Measurements from ENCODE around the gene TRIM71.

Gene TRIM71

DNA sequence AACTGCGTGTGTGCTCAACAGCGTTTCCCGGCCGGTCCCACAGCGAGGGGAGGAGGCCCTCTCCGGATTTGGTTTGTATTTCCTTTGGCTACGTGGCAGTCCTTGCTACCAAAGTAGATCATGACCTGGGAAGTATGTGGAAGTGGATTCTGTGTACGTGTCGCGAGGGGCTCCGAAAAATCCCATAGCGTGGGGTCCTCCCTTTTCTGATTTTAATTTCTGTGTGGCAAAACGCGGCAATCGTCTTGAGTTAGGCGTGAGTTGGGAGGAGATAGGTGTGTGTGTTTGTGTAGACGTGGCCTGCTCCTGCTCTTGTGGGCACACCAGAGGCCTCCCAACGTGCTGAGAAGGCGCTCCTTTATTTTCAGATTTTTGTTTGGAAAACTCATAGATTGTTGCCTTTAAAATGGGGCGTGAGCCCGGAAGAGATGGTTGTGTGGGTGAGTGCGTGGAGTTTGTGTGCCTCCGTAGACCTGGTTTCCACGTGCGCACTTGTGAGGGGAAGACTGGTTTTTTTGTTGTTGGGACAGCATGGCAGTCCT, 1.2 kb downstream of the TRIM71 start:
- Histone ChIP-seq H3K79me2 (ENCODE audit: insufficient read depth, low read length) (0 out of 2 replicates have a peak, but pooled peaks cover 2% of the 10 kb centered on the region), H2AFZ (ENCODE audit: low read depth, low read length) (no peak overlapping the region), H3K4me2 (ENCODE audit: insufficient read depth, low read length) (peak overlapping the region; percentile 31; the same call in 1 of the 2 replicates), H3K27ac (ENCODE audit: low read length) (no peak overlapping the region), H3K4me1 (ENCODE audit: insufficient read depth, low read length) (peaks cover 35% of the 10 kb centered on the region), H3K9ac (ENCODE audit: low read depth, low read length) (no peak overlapping the region), H3K36me3 (ENCODE audit: insufficient read depth, low read length) (no peaks in the 10 kb centered on the region), H4K20me1 (ENCODE audit: insufficient read depth, low read length) (no peaks in the 10 kb centered on the region), H3K27me3 (ENCODE audit: insufficient read depth, low read length, poor library complexity) (peaks cover 6% of the 10 kb centered on the region), H3K4me3 (ENCODE audit: low read depth in 1 of 2, low read length in 2 of 2) (0 out of 4 replicates have a peak overlapping the region, but pooled peaks of 1 of the 2 experiments have one; percentile 26), H3K9me3 (ENCODE audit: insufficient read depth, low read length, severe bottlenecking) (no peaks in the 10 kb centered on the region)
- TF ChIP-seq, protein P1, sequence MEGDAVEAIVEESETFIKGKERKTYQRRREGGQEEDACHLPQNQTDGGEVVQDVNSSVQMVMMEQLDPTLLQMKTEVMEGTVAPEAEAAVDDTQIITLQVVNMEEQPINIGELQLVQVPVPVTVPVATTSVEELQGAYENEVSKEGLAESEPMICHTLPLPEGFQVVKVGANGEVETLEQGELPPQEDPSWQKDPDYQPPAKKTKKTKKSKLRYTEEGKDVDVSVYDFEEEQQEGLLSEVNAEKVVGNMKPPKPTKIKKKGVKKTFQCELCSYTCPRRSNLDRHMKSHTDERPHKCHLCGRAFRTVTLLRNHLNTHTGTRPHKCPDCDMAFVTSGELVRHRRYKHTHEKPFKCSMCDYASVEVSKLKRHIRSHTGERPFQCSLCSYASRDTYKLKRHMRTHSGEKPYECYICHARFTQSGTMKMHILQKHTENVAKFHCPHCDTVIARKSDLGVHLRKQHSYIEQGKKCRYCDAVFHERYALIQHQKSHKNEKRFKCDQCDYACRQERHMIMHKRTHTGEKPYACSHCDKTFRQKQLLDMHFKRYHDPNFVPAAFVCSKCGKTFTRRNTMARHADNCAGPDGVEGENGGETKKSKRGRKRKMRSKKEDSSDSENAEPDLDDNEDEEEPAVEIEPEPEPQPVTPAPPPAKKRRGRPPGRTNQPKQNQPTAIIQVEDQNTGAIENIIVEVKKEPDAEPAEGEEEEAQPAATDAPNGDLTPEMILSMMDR (IDR thresholded peaks at IDR 0.05; ENCODE audit: borderline replicate concordance, extremely low read depth, low read length, poor library complexity, severe bottlenecking): no peak
- TF ChIP-seq EZH2 (IDR thresholded peaks at IDR 0.05; ENCODE audit: borderline replicate concordance, low read depth, low read length, severe bottlenecking): no peak
- DNase-seq (no peak), ATAC-seq (ENCODE audit: insufficient read depth, low read depth) (no peak)

DNA sequence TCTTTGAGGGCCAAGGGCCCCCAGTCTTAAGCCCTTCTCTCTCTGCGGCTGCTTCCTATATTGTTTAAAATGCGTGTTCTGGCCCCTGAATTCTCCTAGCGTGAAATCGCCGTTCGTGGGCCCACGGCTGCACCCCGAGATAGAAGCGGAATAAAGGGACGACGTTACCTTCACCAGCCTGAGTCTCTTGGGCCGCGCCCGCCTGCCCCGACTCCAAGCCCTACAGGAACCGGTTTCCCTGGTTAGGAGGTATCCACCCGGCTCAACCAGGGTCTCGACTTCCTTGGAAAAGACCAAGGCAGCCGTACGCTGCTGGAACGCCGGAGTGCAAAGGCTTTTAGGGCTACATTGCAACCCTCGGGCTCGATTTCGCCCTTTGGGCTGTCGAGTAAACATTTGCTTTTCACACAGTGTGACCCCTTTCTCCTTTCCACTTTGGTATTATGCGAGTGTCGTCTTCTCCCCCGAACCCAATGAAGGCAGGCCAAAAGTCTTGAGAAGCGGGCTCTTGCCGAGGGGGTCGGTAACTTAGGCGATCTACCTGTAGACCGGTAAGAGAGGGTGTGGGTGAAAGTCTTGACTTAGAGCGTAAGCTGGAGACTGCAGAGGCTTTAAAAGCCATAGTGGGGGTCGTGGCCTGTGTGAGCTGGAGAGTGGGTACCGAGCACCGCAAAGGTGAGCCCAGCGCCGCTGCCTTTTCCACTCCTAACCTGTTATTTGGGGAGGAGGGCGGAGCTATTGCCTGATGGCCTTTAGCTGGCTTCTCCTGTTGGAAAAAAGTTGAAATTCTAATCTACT, 2.0 kb downstream of the TRIM71 start:
- Histone ChIP-seq H3K4me1 (ENCODE audit: insufficient read depth, low read length) (peaks cover 30% of the 10 kb centered on the region), H3K9me3 (ENCODE audit: insufficient read depth, low read length, severe bottlenecking) (no peaks in the 10 kb centered on the region), H3K9ac (ENCODE audit: low read depth, low read length) (no peak overlapping the region), H4K20me1 (ENCODE audit: insufficient read depth, low read length) (no peaks in the 10 kb centered on the region), H3K79me2 (ENCODE audit: insufficient read depth, low read length) (0 out of 2 replicates have a peak, but pooled peaks cover 2% of the 10 kb centered on the region), H3K27ac (ENCODE audit: low read length) (no peak overlapping the region), H3K36me3 (ENCODE audit: insufficient read depth, low read length) (no peaks in the 10 kb centered on the region), H3K4me2 (ENCODE audit: insufficient read depth, low read length) (peak overlapping the region; percentile 31; the same call in 1 of the 2 replicates), H3K4me3 (ENCODE audit: low read depth in 1 of 2, low read length in 2 of 2) (no peak overlapping the region; a peak in 1 of 4 replicates), H3K27me3 (ENCODE audit: insufficient read depth, low read length, poor library complexity) (peaks cover 6% of the 10 kb centered on the region), H2AFZ (ENCODE audit: low read depth, low read length) (no peak overlapping the region)
- TF ChIP-seq, protein P1 (IDR thresholded peaks at IDR 0.05; ENCODE audit: borderline replicate concordance, extremely low read depth, low read length, poor library complexity, severe bottlenecking): no peak
- no peak for TF ChIP-seq EZH2 (IDR thresholded peaks at IDR 0.05; ENCODE audit: borderline replicate concordance, low read depth, low read length, severe bottlenecking)
- ATAC-seq (ENCODE audit: insufficient read depth, low read depth) (no peak), DNase-seq (no peak)

DNA sequence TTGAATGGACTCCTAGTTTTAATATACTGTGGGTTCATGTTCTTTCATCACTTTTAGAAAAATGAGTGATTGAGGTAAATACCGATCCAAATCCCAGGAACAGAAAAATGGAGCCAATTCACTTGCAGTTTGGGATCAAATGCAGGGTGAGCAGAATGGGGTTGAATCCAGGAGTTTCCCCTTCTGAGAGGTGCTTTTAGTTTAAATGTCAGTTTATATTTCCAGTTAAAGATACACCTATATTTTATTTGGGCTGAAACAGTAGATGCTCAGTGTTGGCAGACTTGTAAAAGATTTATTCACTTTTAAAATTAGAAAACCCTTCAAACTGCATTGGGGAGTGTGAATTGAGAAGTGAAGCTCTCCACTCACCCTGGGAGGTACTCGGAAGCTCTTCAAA, 2.6 kb downstream of the TRIM71 start:
- Histone ChIP-seq H3K36me3 (ENCODE audit: insufficient read depth, low read length) (no peaks in the 10 kb centered on the region), H3K4me1 (ENCODE audit: insufficient read depth, low read length) (peaks cover 28% of the 10 kb centered on the region), H2AFZ (ENCODE audit: low read depth, low read length) (no peak overlapping the region), H3K27me3 (ENCODE audit: insufficient read depth, low read length, poor library complexity) (peaks cover 6% of the 10 kb centered on the region), H3K79me2 (ENCODE audit: insufficient read depth, low read length) (0 out of 2 replicates have a peak, but pooled peaks cover 2% of the 10 kb centered on the region), H3K9ac (ENCODE audit: low read depth, low read length) (no peak overlapping the region), H3K9me3 (ENCODE audit: insufficient read depth, low read length, severe bottlenecking) (no peaks in the 10 kb centered on the region), H3K4me2 (ENCODE audit: insufficient read depth, low read length) (no peak overlapping the region), H3K27ac (ENCODE audit: low read length) (no peak overlapping the region), H4K20me1 (ENCODE audit: insufficient read depth, low read length) (no peaks in the 10 kb centered on the region), H3K4me3 (ENCODE audit: low read depth in 1 of 2, low read length in 2 of 2) (no peak overlapping the region)
- TF ChIP-seq, protein P1 (IDR thresholded peaks at IDR 0.05; ENCODE audit: borderline replicate concordance, extremely low read depth, low read length, poor library complexity, severe bottlenecking): no peak
- TF ChIP-seq EZH2 (IDR thresholded peaks at IDR 0.05; ENCODE audit: borderline replicate concordance, low read depth, low read length, severe bottlenecking): no peak
- DNase-seq (no peak), ATAC-seq (ENCODE audit: insufficient read depth, low read depth) (no peak)

Data from DND-41 (cell line).